ENCODE results near the gene RAD51B. TPM values are rescaled to one million over a fixed set of nuclear protein-coding genes. Genes with fewer than 3 reads are reported as not detected.

RAD51B gene
- total and polyA plus RNA-seq, 9 of the 15 experiments (the other 6 are each of a cell fraction or from before 2014, with no cell fraction given): 8.5 to 17.3 (median 11.3) TPM

- Histone ChIP-seq H3K79me2 (ENCODE audit: control insufficient read depth, insufficient read depth, low read length) (no peaks in the 10 kb centered on the region), H3K36me3 (ENCODE audit: control insufficient read depth, insufficient read depth, low read length) (no peaks in the 10 kb centered on the region), H4K20me1 (replicated peaks; ENCODE audit: control insufficient read depth, insufficient read depth, low read length) (no peaks in the 10 kb centered on the region), H3K4me2 (ENCODE audit: insufficient read depth, low read length) (no peak overlapping the region), H3K4me1 (replicated peaks in 1 of 2; ENCODE audit: control insufficient read depth in 2 of 2, insufficient read depth in 2 of 2, low read length in 2 of 2) (no peaks in the 10 kb centered on the region; a peak in 3 of 5 replicates), H3K27me3 (ENCODE audit: control insufficient read depth in 2 of 2, insufficient read depth in 2 of 2, low read length in 2 of 2) (no peaks in the 10 kb centered on the region), H3K9me3 (replicated peaks; ENCODE audit: control insufficient read depth, insufficient read depth, low read depth, low read length) (no peaks in the 10 kb centered on the region), H3K4me3 (no peak overlapping the region), H3K9ac (ENCODE audit: insufficient read depth in 1 of 2, low read depth in 2 of 2, low read length in 2 of 2) (no peak overlapping the region), H3K9me1 (ENCODE audit: control insufficient read depth, insufficient read depth, low read length) (no peaks in the 10 kb centered on the region), H2AFZ (ENCODE audit: low read depth, low read length) (no peak overlapping the region), H3K27ac (ENCODE audit: extremely low read depth, low read depth, low read length) (no peak overlapping the region)
- ChIA-PET CTCF (ENCODE audit: low intra/inter-chr PET ratio) (no interaction called here), POLR2A (no interaction called here)
- in situ Hi-C loops (cut with MboI): no loop called here
- 10% methylated on average over 1 of the region's 1 CpG for WGBS (ENCODE audit: insufficient coverage, low coverage, missing lambda C conversion rate)
- BruUV-seq (replicated peaks): no TSS peak
- intact Hi-C loops (cut with micrococcal nuclease): no loop called here
- ATAC-seq (no peak), FAIRE-seq (no peak), DNase-seq (ENCODE audit: extremely low read depth in 1 of 4, low spot score in 3 of 4) (no peak)
- no peak for TF ChIP-seq ZNF407 (IDR thresholded peaks at IDR 0.05; ENCODE audit: low read depth)
- TF ChIP-seq SMARCE1 (IDR thresholded peaks at IDR 0.05): no peak
- TF ChIP-seq ZNF133 (CRISPR knock-in tag; IDR thresholded peaks at IDR 0.05): no peak
- no peak for TF ChIP-seq PCBP2 (IDR thresholded peaks at IDR 0.05; ENCODE audit: low read depth, low read length, poor library complexity, severe bottlenecking)
Measured at GRCh38 chr14:68462683-68463082, 643.1 kb downstream of the RAD51B start.

Measured in K562 (cell line).